Activated CD8-positive, alpha-beta memory T cell treated with anti-CD3 and anti-CD28 coated beads, Interleukin-2, amount 10 ng/mL, durations not matched to agents 7 days and 5 days (primary cell): ENCODE measurements around the gene HEATR9. TPM values are rescaled to one million over a fixed set of nuclear protein-coding genes. Genes with fewer than 3 reads are reported as not detected.

Source experiments
- ATAC-seq: fragments of 150-1000 bp; cut with Tn5 transposase; one replicate; pipeline ENCODE4 v1.10.0; 2021; ENCODE audit warnings: moderate library complexity
- CTCF ChIA-PET: fragments of 350-600 bp; sonication (Branson Sonifier 250); formaldehyde crosslinking; loops from one replicate; lab custom pipeline; 2021; ENCODE audit warnings: antibody characterized with exemption; lab: Charles Lee
- DNase-seq: peaks from one replicate; pipeline ENCODE4 v3.0.0-alpha.2; 2020
- H3K27ac Mint-ChIP-seq: one replicate; pipeline ENCODE4 v1.8.0; 2021; ENCODE audit warnings: mild to moderate bottlenecking, mixed read lengths
- H3K27me3 Mint-ChIP-seq: one replicate; pipeline ENCODE4 v1.8.0; 2021; ENCODE audit warnings: mixed read lengths
- H3K36me3 Mint-ChIP-seq: one replicate; pipeline ENCODE4 v1.8.0; 2021; ENCODE audit warnings: mild to moderate bottlenecking, mixed read lengths
- H3K4me1 Mint-ChIP-seq: one replicate; pipeline ENCODE4 v1.8.0; 2021; ENCODE audit warnings: mixed read lengths
- H3K4me3 Mint-ChIP-seq: one replicate; pipeline ENCODE4 v1.8.0; 2021; ENCODE audit warnings: mild to moderate bottlenecking, moderate library complexity, mixed read lengths
- H3K9me3 Mint-ChIP-seq: one replicate; pipeline ENCODE4 v1.8.0; 2022; ENCODE audit warnings: low read depth, mixed read lengths
- total RNA-seq, 2 experiments: library from RNA; stranded (reverse); gene quantifications; one replicate each; pipeline ENCODE4 v1.2.3, GENCODE V29; 2021

The HEATR9 gene
- total RNA-seq, 2 experiments from 2014 or later, result 6.4 to 6.7 TPM

DNA sequence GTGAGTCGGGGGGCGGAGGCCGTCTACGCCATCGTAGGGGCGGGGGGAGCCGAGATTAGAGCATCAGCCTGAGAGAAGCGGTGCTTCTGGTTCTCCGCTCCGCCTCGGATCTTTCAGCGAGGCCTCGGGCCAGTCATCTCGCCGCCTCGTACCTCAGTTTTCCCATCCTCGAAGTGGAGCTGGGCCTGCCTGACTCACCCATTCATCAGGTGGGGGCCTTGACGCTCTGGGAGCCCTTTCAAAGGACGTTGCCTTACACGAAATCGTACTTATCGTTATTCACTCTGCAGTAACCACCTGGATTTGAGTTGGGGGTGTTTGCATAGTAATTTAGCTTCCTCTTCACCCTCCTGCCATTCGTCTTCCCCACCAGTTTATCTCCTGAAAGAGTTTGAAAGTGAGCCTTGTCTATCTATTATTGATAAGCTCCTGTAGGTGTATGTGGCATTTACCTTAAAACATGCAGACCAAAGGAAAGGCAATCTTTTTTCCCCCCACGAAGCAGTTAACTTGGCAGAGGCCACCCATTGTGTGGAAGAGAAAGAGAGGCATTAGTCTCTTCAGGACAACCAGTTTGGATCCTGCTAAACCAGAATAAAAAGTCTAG, 58.7 kb downstream of the HEATR9 start:
- no peak for DNase-seq
- peaks cover 23% of the 10 kb centered on the region for H3K36me3 Mint-ChIP-seq
- peak overlapping the region; percentile 93 for H3K27ac Mint-ChIP-seq
- CTCF ChIA-PET, result interaction anchor here (0.9 to 11.7 kb wide), 8 partner anchors 9 to 62 kb away, joined by 3 to 368 read pairs (median 8); partner anchors contain the start of genes C17orf50 and MMP28
- peak overlapping the region; percentile 92 for H3K4me3 Mint-ChIP-seq
- ATAC-seq, result peak; percentile 3
- no peaks in the 10 kb centered on the region for H3K27me3 Mint-ChIP-seq
- H3K9me3 Mint-ChIP-seq, result no peaks in the 10 kb centered on the region
- peaks cover 61% of the 10 kb centered on the region for H3K4me1 Mint-ChIP-seq

DNA sequence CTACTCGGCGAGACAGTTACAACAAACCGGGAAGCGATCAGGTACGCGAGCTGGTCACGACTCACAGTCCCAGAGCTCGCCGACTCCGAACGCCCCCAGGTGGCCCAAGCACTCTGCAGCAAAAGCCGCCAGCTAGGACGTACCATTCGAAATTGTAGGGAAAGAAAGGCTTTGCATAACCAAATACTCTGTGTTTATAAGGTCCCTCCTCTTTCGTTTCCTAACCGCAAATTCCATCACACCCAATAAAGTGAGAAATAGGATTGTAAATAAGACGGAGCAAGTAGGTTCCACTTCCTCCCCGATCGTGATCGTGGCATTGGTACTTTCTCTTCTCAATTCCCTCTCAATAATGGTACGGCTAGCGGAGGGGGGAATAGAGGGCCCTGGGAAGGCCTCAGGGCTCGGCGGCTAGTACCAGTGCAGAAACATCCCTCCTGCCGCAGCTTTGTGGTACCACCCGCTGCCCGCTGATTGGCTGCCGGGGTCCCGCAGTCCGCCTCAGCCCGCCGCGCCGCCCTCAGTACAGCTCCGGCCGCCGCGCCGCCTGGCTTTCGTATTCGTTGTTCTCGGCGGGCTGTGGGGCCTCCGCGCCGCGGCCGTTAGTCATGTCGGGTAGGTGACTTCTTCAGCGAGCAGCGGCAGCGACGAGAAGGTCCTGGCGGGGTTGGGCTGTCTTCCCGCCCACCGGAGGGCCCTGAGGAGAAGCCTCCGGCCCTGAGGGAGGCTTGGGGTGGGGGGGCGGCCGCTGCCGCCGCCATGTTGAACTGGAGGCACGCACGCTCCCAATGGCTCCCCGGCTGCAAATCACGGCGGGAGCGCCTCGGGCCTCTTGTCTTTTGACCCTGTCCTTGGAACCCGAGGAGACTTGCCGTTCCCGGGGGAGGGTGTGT, 59.5 kb downstream of the HEATR9 start, which contains the start of gene TAF15:
Gene TAF15, plus strand, starts transcription at position 523 of the 893 bp plus-strand sequence. Its CDS starts 86 bp downstream, at position 609.
- Mint-ChIP-seq H3K4me3 (peak within 1 kb of the TSS; percentile 92), H3K9me3 (no peaks in the 10 kb centered on the region), H3K27ac (peak within 1 kb of the TSS; percentile 93), H3K27me3 (no peaks in the 10 kb centered on the region), H3K36me3 (peaks cover 23% of the 10 kb centered on the region), H3K4me1 (peaks cover 62% of the 10 kb centered on the region)
- ATAC-seq (peak; percentile 92), DNase-seq (peak; percentile 98)
- CTCF ChIA-PET, result interaction anchor here (0.8 to 11.7 kb wide), 19 partner anchors 9 to 275 kb away, joined by 3 to 368 read pairs (median 4); partner anchors contain the start of genes C17orf50, CCL5 and MMP28

DNA sequence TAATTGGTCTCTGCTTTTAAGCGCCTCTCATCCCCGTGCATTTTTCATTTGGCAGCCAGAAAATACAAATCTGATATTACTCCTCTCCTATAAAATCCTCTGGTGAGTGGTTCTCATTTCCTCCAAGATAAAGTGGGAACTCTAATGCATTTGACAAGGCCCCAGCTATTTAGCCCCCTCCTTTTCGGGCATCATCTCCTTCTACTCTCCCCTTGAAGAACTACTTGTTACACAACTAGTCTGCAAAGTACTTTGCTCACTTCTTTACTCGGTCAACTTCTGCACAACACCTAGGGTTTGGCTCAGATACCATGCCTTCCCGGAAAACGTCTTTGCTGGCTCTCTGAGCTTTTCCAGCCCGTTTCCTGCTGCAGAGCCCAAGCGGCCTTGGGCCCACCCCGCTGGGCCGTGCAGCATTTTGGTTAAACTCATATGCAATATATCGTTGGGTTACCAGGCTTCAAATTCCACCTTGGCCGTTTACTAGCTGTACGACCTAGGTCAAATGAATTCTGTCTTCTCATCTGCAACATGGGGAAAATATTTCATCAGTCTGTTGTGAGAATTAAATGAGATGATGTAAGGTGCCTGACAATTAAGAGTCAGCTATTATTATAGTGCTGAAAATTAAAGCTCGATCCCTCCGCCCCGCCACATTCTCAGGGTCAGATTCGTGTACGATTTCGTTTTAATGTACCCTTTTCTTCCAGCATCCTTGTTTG, 60.3 kb downstream of the HEATR9 start:
- ATAC-seq (no peak), DNase-seq (no peak)
- Mint-ChIP-seq H3K9me3 (no peaks in the 10 kb centered on the region), H3K36me3 (peaks cover 16% of the 10 kb centered on the region), H3K4me3 (peak overlapping the region; percentile 92), H3K4me1 (peaks cover 55% of the 10 kb centered on the region), H3K27ac (peak overlapping the region; percentile 93), H3K27me3 (no peaks in the 10 kb centered on the region)
- CTCF ChIA-PET, result interaction anchor here (0.8 to 11.7 kb wide), 19 partner anchors 8 to 275 kb away, joined by 3 to 368 read pairs (median 4); partner anchors contain the start of genes C17orf50, CCL5 and MMP28

DNA sequence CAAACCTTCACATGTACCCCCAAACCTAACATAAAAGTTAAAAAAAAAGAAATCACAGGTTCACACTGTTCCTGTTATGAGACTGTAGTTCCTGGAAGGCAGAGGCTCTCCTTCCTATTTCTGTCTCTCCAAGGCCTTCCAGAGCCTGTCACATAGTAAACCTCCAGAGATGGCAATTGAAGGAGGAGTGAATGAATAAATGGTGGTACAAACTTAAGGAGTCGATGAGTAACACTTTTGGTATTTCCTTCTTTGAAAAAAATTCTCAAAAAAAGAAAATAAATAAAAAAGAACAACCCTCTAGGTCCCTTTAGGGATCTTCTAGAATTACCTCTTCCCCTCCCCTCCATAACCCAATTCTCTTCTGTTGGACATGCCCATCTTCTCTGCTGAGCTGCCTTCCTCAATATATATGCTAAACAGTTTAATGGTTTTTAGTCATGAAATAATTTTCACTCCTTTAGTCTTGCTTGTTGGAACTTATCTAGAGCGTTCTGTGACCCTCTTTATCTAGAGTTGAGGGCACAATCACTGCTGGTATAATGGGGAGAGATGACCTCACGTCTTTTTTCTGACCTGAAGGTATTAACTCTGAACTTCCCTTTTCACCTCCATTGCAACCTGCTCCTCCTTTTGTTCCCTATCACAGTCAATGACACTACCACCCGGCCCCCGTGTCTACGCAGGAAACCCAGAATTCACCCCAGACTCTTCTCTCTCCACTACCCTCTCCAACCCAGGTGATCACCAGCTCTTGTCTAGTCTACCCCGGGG, 61.1 kb downstream of the HEATR9 start:
- CTCF ChIA-PET, result interaction anchor here (0.8 to 11.7 kb wide), 8 partner anchors 12 to 195 kb away, joined by 3 to 368 read pairs (median 5); partner anchors contain the start of genes C17orf50, CCL5 and MMP28
- peak overlapping the region; percentile 92 for H3K4me3 Mint-ChIP-seq
- H3K36me3 Mint-ChIP-seq, result peaks cover 12% of the 10 kb centered on the region
- peak overlapping the region; percentile 93 for H3K27ac Mint-ChIP-seq
- no peaks in the 10 kb centered on the region for H3K9me3 Mint-ChIP-seq
- DNase-seq (no peak), ATAC-seq (no peak)
- H3K27me3 Mint-ChIP-seq, result no peaks in the 10 kb centered on the region
- H3K4me1 Mint-ChIP-seq, result peaks cover 49% of the 10 kb centered on the region

Other genes with a start within 250 kb of the HEATR9 start
- gene RASL10B, start 137.3 kb downstream of the HEATR9 start, total RNA-seq, result under 1 TPM in 1 of 2 experiments, not detected in 1; 0.37 TPM
- gene GAS2L2, start 115.7 kb downstream of the HEATR9 start, total RNA-seq, result not detected
- gene C17orf50, start 108.0 kb downstream of the HEATR9 start, total RNA-seq, result not detected
- not detected for gene MMP28, start 73.2 kb downstream of the HEATR9 start, total RNA-seq
- gene TAF15, start 59.4 kb downstream of the HEATR9 start, total RNA-seq, result 100 to 1,000 TPM; 333 to 366 TPM
- gene CCL5, start 11.5 kb upstream of the HEATR9 start, total RNA-seq, result 1,000 to 10,000 TPM in 1 of 2 experiments, 100 to 1,000 TPM in 1; 973 to 1,249 TPM
- 10 to 100 TPM; 13.5 to 18.5 TPM for gene RDM1, start 61.9 kb upstream of the HEATR9 start, total RNA-seq
- not detected for gene LYZL6, start 74.8 kb upstream of the HEATR9 start, total RNA-seq
- gene CCL16, start 112.6 kb upstream of the HEATR9 start, total RNA-seq, result not detected
- not detected for gene CCL14, start 117.8 kb upstream of the HEATR9 start, total RNA-seq
- not detected for gene CCL15, start 132.7 kb upstream of the HEATR9 start, total RNA-seq
- gene CCL23, start 149.1 kb upstream of the HEATR9 start, total RNA-seq, result under 1 TPM in 1 of 2 experiments, not detected in 1; 0.82 TPM
- gene CCL18, start 195.4 kb upstream of the HEATR9 start, total RNA-seq, result not detected
- 100 to 1,000 TPM in 1 of 2 experiments, 10 to 100 TPM in 1; 77.2 to 634 TPM for gene CCL3, start 221.3 kb upstream of the HEATR9 start, total RNA-seq
- 100 to 1,000 TPM in 1 of 2 experiments, 10 to 100 TPM in 1; 66.7 to 367 TPM for gene CCL4, start 234.9 kb upstream of the HEATR9 start, total RNA-seq